Body of pancreas (tissue), 4 donors: ENCODE measurements around the gene ORC1.

Source experiments
- POLR2A ChIP-seq, 3 donors: fragments of 450-650 bp; IDR thresholded peaks; one replicate each; pipeline ENCODE4 v1.6.1; 2016; ENCODE audit warnings: antibody characterized with exemption in 3 of 3, mild to moderate bottlenecking in 2 of 3
- TF ChIP-seq, protein P1 (sequence below), 7 experiments: fragments of 450-650 bp in 4 of 7; fragments of 200-600 bp in 3 of 7; sonication (generic) in 3 of 7; IDR thresholded peaks; one replicate each; pipeline ENCODE4 v1.5.1; 2016 to 2019; ENCODE audit warnings: antibody characterized with exemption in 7 of 7

DNA sequence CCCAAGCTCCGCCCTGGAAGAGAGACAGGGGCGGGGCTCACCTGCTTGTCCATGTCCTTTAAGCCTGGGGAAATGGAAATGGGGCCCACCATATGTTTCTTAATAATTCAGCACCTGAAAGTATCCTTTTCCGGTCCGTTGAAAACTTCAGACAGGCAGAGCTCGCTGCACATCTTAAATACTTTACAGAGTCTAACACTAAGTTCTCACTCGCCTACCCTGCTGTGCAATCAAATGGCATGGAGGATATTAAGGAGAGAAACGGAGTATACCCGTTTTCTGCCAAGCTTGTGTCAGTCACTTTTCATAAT lies 37.8 kb downstream of the ORC1 start:
- TF ChIP-seq, protein P1, sequence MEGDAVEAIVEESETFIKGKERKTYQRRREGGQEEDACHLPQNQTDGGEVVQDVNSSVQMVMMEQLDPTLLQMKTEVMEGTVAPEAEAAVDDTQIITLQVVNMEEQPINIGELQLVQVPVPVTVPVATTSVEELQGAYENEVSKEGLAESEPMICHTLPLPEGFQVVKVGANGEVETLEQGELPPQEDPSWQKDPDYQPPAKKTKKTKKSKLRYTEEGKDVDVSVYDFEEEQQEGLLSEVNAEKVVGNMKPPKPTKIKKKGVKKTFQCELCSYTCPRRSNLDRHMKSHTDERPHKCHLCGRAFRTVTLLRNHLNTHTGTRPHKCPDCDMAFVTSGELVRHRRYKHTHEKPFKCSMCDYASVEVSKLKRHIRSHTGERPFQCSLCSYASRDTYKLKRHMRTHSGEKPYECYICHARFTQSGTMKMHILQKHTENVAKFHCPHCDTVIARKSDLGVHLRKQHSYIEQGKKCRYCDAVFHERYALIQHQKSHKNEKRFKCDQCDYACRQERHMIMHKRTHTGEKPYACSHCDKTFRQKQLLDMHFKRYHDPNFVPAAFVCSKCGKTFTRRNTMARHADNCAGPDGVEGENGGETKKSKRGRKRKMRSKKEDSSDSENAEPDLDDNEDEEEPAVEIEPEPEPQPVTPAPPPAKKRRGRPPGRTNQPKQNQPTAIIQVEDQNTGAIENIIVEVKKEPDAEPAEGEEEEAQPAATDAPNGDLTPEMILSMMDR (IDR thresholded peaks at IDR 0.05) = no peak
- TF ChIP-seq POLR2A (IDR thresholded peaks at IDR 0.05) = no peak
